Measurements from ENCODE around the gene RNF223.
"Not testable (repeated sequence)": the region's sequence is repeated elsewhere in the genome, so short reads cannot be mapped to it uniquely, and the experiment has no call there.

Gene RNF223

GRCh38 chr1:1106510-1107221, 32.6 kb upstream of the RNF223 start:
- no peak for DNase-seq

GRCh38 chr1:1104152-1104551, 30.0 kb upstream of the RNF223 start:
- DNase-seq = not testable (repeated sequence)

GRCh38 chr1:1101503-1101902, 27.4 kb upstream of the RNF223 start:
- DNase-seq = no peak

- no peak for DNase-seq
Measured at GRCh38 chr1:1100296-1100695, 26.2 kb upstream of the RNF223 start.

- no peak for DNase-seq
Measured at GRCh38 chr1:1099506-1100183, 25.5 kb upstream of the RNF223 start.

- no peak for DNase-seq
Measured at GRCh38 chr1:1098681-1099421, 24.7 kb upstream of the RNF223 start.

GRCh38 chr1:1096136-1096535, 22.0 kb upstream of the RNF223 start:
- not testable (repeated sequence) for DNase-seq

GRCh38 chr1:1094981-1095380, 20.9 kb upstream of the RNF223 start:
- DNase-seq = no peak

GRCh38 chr1:1093610-1093943, 19.5 kb upstream of the RNF223 start:
- no peak for DNase-seq

- DNase-seq = no peak
Measured at GRCh38 chr1:1092894-1093609, 18.9 kb upstream of the RNF223 start.

GRCh38 chr1:1092149-1092855, 18.2 kb upstream of the RNF223 start:
- no peak for DNase-seq

- no peak for DNase-seq
Measured at GRCh38 chr1:1091344-1092148, 17.4 kb upstream of the RNF223 start.

GRCh38 chr1:1090424-1091343, 16.6 kb upstream of the RNF223 start:
- no peak for DNase-seq

GRCh38 chr1:1089731-1090423, 15.8 kb upstream of the RNF223 start:
- DNase-seq = no peak

- no peak for DNase-seq
Measured at GRCh38 chr1:1088801-1089680, 14.9 kb upstream of the RNF223 start.

GRCh38 chr1:1088029-1088800, 14.1 kb upstream of the RNF223 start:
- DNase-seq = no peak

- DNase-seq = no peak
Measured at GRCh38 chr1:1087351-1088028, 13.4 kb upstream of the RNF223 start.

GRCh38 chr1:1086911-1087341, 12.8 kb upstream of the RNF223 start:
- DNase-seq = no peak
